ENCODE results near the gene YY1. TPM values are rescaled to one million over a fixed set of nuclear protein-coding genes. Genes with fewer than 3 reads are reported as not detected.
A peak's percentile ranks its signal among the peaks of the same experiment; 100 is the strongest.
"Not testable (repeated sequence)": the region's sequence is repeated elsewhere in the genome, so short reads cannot be mapped to it uniquely, and the experiment has no call there.

YY1 gene
- total RNA-seq, 2 experiments from 2014 or later = 85.3 to 116 TPM

DNA sequence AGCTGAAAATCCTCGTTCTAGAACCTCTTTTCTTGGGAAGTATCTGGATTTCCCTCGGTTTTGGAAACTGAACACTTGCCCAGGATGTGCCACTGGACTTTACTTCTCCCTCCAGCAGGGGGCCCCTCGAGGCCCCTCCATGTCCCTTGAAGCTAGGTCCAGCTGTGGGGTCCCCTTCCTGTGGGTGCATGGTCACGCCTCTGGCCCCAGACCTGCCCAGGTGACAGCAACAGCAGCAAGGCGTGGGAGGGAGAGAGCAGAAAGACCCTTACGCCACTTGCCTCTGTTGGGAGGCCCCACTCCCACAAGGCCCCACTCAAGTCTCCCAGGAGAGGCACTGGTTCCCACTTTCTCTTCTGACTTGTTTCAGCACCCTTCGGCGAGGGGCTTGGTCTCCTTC, 64.2 kb downstream of the YY1 start:
- CTCF ChIA-PET = interaction anchor here (0.6 to 2.5 kb wide), 14 partner anchors 9 to 84 kb away, joined by 3 to 10 read pairs (median 4); no protein-coding TSS in a partner anchor
- peaks cover 16% of the 10 kb centered on the region for H3K4me1 Mint-ChIP-seq
- H3K4me3 Mint-ChIP-seq = no peak overlapping the region
- DNase-seq (no peak), ATAC-seq (no peak)
- no peaks in the 10 kb centered on the region for H3K9me3 Mint-ChIP-seq (ENCODE audit: low read depth)
- peaks cover 18% of the 10 kb centered on the region for H3K27me3 Mint-ChIP-seq
- no peaks in the 10 kb centered on the region for H3K36me3 Mint-ChIP-seq
- no peak overlapping the region for H3K27ac Mint-ChIP-seq

DNA sequence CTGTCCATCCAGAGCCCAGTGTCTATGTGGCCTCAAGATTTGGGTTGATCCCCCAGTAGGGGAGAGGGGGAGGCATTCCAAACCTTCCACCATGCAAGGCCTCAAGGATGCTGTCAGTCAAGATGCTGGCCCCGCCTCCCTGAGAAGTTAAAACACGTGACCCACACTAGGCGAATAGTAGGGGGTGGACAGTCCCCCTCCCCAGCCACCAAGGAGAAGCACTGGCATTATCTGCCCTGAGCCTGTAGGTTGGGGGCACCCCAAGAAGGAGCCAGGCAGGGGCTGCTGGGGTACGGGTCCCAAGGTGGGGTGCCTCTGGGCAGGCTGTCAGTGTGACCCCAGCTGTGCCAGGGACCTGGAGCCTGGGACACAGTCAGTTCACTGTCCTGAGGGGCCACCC, 65.0 kb downstream of the YY1 start:
- Mint-ChIP-seq H3K9me3 (ENCODE audit: low read depth) (no peaks in the 10 kb centered on the region), H3K4me3 (no peak overlapping the region), H3K27ac (no peak overlapping the region), H3K27me3 (peaks cover 20% of the 10 kb centered on the region), H3K4me1 (peaks cover 16% of the 10 kb centered on the region), H3K36me3 (no peaks in the 10 kb centered on the region)
- CTCF ChIA-PET = interaction anchor here (1.0 to 2.5 kb wide), 7 partner anchors 9 to 74 kb away, joined by 3 to 10 read pairs (median 4); no protein-coding TSS in a partner anchor
- DNase-seq = no peak
- ATAC-seq = no peak

DNA sequence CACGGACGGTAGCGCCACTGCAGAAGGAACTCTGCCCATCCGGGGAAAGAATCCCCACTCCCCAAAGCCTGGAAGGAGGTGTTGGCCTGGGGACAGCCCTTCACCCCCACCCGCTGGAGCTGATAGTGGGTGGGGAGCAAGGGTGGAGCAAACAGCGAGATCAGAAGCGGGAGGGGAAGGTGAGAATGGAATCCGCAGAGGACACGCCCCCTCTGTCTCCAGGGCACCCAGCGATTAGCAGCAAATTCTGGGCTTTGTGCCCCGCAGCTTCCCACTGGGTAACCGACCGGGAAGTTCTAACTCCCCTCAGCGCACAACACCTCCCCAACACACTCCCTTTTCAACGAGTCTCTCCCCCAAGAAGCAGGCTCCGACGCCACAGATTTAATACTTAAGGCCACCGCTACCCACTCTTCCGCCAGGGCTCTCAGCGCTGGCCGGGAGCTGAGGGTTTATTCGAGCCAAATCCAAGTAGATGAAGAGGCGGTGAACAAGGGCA, 65.9 kb downstream of the YY1 start:
- CTCF ChIA-PET = interaction anchor here (0.7 to 1.3 kb wide), 4 partner anchors 18 to 73 kb away, joined by 3 to 4 read pairs (median 3); no protein-coding TSS in a partner anchor
- H3K4me1 Mint-ChIP-seq = peaks cover 16% of the 10 kb centered on the region
- DNase-seq (no peak), ATAC-seq (no peak)
- no peaks in the 10 kb centered on the region for H3K36me3 Mint-ChIP-seq
- H3K4me3 Mint-ChIP-seq = peak overlapping the region; percentile 68
- no peak overlapping the region for H3K27ac Mint-ChIP-seq
- no peaks in the 10 kb centered on the region for H3K9me3 Mint-ChIP-seq (ENCODE audit: low read depth)
- H3K27me3 Mint-ChIP-seq = peaks cover 20% of the 10 kb centered on the region

DNA sequence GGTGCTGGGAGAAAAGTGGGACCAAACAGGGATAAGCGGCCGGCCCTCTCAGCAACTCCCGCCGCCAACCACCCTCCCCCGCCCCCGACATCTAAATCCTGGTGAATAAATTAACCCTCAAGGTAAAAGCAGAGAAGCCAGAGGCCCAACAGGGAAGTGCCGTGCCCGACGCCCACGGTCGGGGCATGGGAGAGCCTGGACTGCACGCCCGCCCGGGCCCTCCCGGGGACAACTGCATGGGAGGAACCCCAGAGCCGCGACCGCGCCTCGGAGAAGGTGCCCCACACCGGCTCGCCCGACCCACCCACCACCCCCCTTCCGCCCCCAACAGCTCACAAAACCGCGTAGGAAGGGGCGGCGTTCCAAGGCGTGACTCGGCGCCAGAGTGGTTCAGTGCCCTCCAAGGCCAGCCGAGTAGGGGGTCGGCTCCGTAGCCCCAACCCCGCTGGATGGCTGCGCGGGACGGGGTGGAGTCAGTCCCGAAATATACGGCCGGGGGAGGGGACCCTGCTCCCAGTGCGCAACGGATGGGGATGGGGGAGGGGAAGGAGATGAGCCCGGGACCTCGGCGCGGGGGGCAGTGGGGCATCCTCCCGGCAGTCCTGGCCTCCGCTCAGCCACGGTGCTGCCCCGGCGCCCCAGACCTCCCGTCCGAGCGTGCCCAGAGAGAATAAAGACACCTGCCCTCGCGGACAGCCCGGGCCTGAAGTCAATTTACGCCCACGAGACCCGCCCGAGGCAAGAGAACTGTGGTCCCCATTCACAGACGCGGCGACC, 66.6 kb downstream of the YY1 start:
- DNase-seq (no peak), ATAC-seq (peak; percentile 8)
- CTCF ChIA-PET = interaction anchor here (0.8 to 1.3 kb wide), 3 partner anchors 19 to 72 kb away, joined by 3 to 4 read pairs (median 3); no protein-coding TSS in a partner anchor
- Mint-ChIP-seq H3K27me3 (peaks cover 20% of the 10 kb centered on the region), H3K4me1 (peaks cover 16% of the 10 kb centered on the region), H3K9me3 (ENCODE audit: low read depth) (no peaks in the 10 kb centered on the region), H3K36me3 (no peaks in the 10 kb centered on the region), H3K27ac (no peak overlapping the region), H3K4me3 (peak overlapping the region; percentile 68)

DNA sequence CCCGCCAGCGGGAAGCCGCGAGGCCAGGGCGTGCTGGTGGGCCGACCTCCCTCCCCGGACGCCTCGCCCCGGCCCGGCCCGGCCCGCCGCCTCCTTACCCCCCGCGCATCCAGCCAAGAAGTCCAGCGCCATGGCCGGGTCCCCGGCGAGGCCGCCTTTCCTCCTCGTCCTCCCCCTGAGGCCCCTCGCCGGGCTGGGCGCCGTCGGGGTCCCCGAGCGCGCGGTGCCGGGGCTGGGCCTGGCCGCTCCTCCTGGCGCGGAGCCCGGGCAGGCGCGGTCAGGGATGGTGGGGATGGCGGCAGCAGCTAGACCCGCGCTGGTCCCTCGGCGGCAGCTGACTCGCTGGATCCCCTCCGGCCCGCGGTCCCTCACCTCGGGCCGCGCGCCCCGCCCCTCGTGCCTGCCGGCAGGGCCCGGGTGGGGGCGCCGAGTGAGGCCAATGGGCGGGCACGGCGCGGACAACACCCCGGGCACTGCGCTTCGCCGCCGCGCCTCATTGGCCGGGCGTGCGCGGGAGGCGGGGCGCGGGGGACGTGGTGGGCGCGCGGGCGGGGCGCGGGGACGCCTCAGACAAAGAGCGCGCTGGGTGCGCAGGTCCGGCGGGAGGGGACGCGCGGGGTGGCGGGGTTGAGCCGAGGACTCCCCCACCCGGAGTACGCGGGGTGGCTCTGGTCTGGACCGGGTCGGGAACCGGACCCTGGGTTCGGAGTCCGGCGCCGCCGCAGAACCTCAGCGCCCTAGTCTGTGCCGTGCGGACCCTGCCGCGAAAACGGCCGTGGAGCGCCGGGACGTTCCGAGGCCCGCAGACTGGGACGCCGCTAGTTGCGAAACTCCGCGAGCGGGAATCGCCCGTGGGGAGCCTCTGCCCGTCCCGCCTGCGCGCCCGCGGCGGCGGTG, 67.4 kb downstream of the YY1 start, which contains the start of gene SLC25A29:
TSS of gene SLC25A29 (minus strand) at position 344 of the 897 bp plus-strand sequence. CDS start at position 132, 212 bp downstream.
- CTCF ChIA-PET = interaction anchor here (0.7 to 3.1 kb wide), 4 partner anchors 19 to 45 kb away, joined by 3 to 12 read pairs (median 3); no protein-coding TSS in a partner anchor
- Mint-ChIP-seq H3K9me3 (ENCODE audit: low read depth) (no peaks in the 10 kb centered on the region), H3K4me1 (peaks cover 16% of the 10 kb centered on the region), H3K27me3 (peaks cover 20% of the 10 kb centered on the region), H3K27ac (no peak within 1 kb of the TSS), H3K36me3 (no peaks in the 10 kb centered on the region), H3K4me3 (peak within 1 kb of the TSS; percentile 69)
- ATAC-seq = peak; percentile 94
- peak; percentile 83 for DNase-seq

DNA sequence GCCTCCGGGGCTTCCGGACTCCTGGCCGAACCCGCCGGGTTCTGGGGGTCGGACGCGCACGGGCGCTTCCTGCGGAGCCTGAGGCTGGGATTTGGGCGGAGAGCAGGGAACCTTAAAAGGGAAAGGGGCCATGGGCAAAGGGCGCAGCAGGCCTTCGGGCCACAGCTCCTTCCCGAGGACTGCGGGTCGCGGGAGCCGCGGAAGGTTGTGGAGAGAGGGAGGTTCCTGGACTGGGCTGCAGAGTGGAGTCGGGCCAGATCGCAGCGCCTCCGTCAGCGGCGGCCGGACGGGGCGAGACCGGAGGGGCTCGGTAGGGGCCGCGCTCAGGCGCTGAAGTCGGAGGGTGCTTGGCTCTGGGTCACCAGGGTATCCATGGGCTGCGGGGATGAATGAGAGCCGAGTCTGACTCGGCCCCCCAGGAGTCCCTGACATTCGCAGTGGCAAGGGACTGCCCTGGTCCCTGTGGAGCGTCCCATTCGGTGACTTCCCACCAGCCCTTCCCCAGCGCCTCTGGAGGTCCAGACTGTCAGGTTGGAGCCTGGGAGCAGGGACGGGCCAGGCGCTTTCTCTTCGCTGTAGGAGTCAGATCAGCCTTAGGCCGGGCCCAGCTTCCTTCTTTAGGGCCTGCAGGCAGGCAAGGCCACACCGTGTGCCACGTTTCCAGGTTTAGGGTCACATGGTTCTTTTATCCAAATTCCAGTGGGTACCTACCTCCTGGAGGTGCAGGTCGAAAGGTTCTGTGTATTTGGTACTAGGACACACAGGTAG, 68.2 kb downstream of the YY1 start:
- no peak for ATAC-seq
- H3K9me3 Mint-ChIP-seq (ENCODE audit: low read depth) = no peaks in the 10 kb centered on the region
- DNase-seq = no peak
- H3K4me3 Mint-ChIP-seq = peak overlapping the region; percentile 69
- no peaks in the 10 kb centered on the region for H3K36me3 Mint-ChIP-seq
- CTCF ChIA-PET = interaction anchor here (1.1 to 3.1 kb wide), 3 partner anchors 11 to 22 kb away, joined by 3 to 12 read pairs (median 11); no protein-coding TSS in a partner anchor
- H3K4me1 Mint-ChIP-seq = peaks cover 16% of the 10 kb centered on the region
- no peak overlapping the region for H3K27ac Mint-ChIP-seq
- H3K27me3 Mint-ChIP-seq = peaks cover 25% of the 10 kb centered on the region

DNA sequence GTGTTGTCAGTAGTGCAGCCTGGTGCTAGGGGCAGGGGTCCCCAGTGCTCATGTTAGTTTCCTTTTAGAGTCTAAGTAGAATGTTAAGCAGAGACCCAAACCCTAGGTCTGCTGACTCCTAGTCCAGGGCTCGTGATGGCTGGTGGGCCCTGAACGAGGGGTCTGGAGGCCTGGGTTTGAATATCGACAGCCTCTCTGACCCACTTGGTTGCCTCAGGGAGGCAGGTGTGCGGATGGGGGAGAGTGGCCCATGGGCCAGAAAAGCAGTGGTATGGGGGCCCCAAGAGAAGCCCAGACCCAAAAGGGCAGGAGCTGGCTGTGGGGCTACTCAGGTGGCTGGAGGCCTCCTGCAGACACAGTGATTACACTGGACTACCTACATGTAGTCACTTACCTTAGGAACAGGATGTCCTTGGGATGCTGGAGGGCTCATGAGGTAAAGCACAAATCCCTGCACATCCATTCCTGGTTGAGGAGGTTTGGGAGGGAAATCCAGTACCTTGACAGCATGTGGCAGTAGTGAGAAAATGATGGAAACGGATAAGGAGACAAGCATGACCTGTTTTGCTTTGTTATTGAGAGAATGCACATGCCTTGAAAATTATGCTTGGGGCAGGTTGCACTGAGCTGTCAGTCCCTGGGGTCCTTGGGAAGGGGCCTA, 69.0 kb downstream of the YY1 start:
- DNase-seq (no peak), ATAC-seq (no peak)
- Mint-ChIP-seq H3K4me1 (peaks cover 21% of the 10 kb centered on the region), H3K27ac (no peak overlapping the region), H3K27me3 (peaks cover 25% of the 10 kb centered on the region), H3K4me3 (no peak overlapping the region), H3K36me3 (no peaks in the 10 kb centered on the region), H3K9me3 (ENCODE audit: low read depth) (no peaks in the 10 kb centered on the region)
- CTCF ChIA-PET = interaction anchor here (0.9 to 3.1 kb wide), 3 partner anchors 11 to 70 kb away, joined by 3 to 12 read pairs (median 11); no protein-coding TSS in a partner anchor

DNA sequence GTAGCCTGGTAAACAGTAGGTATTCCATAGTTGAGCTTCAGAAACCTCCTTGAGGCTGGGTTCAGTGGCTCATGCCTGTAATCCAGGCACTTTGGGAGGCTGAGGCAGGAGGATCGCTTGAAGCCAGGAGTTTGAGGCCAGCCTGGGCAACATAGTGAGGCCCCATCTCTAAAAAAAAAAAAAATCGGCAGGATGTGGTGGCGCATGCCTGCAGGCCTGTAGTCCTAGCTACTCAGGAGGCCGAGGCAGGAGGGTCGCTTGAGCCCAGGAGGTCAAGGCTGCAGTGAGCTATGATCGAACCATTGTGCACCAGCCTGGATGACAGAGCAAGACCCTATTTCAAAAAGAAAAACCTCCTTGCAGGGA, 69.5 kb downstream of the YY1 start:
- H3K4me3 Mint-ChIP-seq; H3K27ac Mint-ChIP-seq; H3K36me3 Mint-ChIP-seq; DNase-seq; H3K9me3 Mint-ChIP-seq (ENCODE audit: low read depth); ATAC-seq: not testable (repeated sequence)
- H3K27me3 Mint-ChIP-seq = peaks cover 25% of the 10 kb centered on the region
- CTCF ChIA-PET = interaction anchor here (0.9 to 3.1 kb wide), 3 partner anchors 10 to 69 kb away, joined by 3 to 12 read pairs (median 11); no protein-coding TSS in a partner anchor
- H3K4me1 Mint-ChIP-seq = peaks cover 20% of the 10 kb centered on the region

DNA sequence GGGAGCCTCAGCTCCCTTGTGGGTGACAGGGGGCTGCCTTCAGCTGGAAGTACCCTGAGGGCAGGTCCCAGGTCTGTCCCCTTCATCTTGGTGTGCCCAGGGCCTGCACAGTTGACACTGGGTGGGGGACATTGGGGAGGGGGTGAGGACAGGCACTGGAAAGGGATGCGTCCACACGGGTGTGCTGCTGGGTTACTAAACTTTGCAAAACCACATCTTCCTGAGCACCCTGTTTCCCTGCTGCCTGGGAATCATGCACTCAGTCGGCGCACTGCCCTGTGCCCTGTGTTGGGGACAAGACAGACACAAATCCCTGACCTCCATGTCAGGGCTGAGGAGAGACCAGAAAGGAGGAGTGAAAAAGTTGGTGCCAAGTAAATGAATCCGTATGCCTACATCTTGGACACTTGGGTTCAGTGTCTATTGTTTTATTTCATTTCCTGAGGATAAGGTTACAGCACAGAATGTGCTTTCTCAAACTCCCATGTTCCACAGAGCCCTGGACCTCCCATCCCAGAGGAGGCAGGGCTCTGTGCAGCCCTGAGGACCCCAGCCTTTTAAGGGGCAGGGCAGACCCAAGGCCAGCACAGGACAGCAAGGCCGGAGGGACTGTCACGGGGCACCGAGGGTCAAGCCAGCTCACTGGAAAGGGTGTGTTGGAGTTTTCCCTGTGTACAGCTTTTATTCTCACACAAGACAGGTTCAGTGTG, 70.2 kb downstream of the YY1 start:
- DNase-seq (no peak), ATAC-seq (no peak)
- H3K27me3 Mint-ChIP-seq = peaks cover 25% of the 10 kb centered on the region
- CTCF ChIA-PET = interaction anchor here (0.7 to 3.1 kb wide), 3 partner anchors 9 to 24 kb away, joined by 4 to 12 read pairs (median 11); no protein-coding TSS in a partner anchor
- no peak overlapping the region for H3K4me3 Mint-ChIP-seq
- peaks cover 20% of the 10 kb centered on the region for H3K4me1 Mint-ChIP-seq
- H3K9me3 Mint-ChIP-seq (ENCODE audit: low read depth) = no peaks in the 10 kb centered on the region
- no peaks in the 10 kb centered on the region for H3K36me3 Mint-ChIP-seq
- no peak overlapping the region for H3K27ac Mint-ChIP-seq

DNA sequence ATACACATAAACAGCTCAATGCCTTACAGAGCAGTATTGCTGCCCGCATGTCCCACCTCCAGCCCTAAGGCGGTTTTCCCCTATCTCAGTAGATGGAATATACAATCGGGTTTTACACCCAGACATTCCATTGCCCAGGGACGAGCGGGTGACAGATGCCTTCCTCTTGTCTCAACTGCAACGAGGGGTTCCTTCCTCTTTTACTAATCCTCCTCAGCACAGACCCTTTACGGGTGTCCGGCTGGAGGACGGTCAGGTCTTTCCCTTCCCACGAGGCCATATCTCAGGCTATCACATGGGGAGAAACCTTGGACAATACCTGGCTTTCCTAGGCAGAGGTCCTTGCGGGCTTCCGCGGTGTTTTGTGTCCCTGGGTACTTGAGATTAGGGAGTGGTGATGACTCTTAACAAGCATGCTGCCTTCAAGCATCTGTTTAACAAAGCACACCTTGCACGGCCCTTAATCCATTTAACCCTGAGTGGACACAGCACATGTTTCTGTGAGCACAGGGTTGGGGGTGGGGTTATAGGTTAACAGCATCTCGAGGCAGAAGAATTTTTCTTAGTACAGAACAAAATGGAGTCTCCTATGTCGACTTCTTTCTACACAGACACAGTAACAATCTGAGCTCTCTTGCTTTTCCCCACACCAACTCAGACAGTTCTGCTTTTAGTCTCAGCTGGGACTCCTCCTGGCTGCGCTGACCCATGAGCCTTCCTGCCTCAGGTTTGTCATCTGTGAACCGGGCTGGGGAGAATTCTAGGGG, 73.3 kb downstream of the YY1 start:
- peaks cover 12% of the 10 kb centered on the region for H3K27me3 Mint-ChIP-seq
- H3K36me3 Mint-ChIP-seq; H3K27ac Mint-ChIP-seq; ATAC-seq; H3K9me3 Mint-ChIP-seq (ENCODE audit: low read depth); H3K4me3 Mint-ChIP-seq; H3K4me1 Mint-ChIP-seq; DNase-seq: not testable (repeated sequence)
- CTCF ChIA-PET = interaction anchor here (0.7 to 2.1 kb wide), 4 partner anchors 9 to 71 kb away, joined by 3 to 12 read pairs (median 4); no protein-coding TSS in a partner anchor

DNA sequence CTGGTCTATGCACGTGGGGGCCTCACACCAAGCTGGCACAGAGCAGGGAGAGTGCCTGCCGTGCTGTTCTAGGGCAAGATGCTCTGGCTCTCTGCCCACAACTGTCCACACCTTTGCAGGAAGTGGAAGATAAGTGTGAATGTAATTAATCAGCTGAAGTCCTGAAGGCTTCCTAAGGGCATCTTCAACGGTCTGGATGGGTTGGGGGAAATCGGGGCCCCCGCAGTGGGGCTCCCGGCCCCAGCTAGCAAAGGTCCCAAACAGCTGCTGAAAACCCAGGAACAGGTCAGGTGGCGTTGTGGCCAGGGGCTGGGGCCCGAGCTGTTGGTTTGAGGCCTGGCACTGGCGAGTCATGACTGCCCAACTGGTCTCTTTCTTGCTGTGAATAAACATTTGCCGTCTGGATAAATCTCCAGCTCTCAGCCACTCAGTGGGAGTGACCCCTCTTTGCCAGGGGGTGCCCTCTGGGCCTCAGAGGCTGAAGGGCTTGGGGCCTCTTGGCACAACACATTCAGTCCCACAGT, 74.0 kb downstream of the YY1 start:
- no peaks in the 10 kb centered on the region for H3K9me3 Mint-ChIP-seq (ENCODE audit: low read depth)
- ATAC-seq (no peak), DNase-seq (no peak)
- no peak overlapping the region for H3K27ac Mint-ChIP-seq
- peaks cover 12% of the 10 kb centered on the region for H3K4me1 Mint-ChIP-seq
- CTCF ChIA-PET = interaction anchor here (0.7 to 2.1 kb wide), 4 partner anchors 10 to 70 kb away, joined by 3 to 12 read pairs (median 4); no protein-coding TSS in a partner anchor
- H3K36me3 Mint-ChIP-seq = no peaks in the 10 kb centered on the region
- no peak overlapping the region for H3K4me3 Mint-ChIP-seq
- peaks cover 7% of the 10 kb centered on the region for H3K27me3 Mint-ChIP-seq
